GM18868 (cell line): ENCODE measurements around the gene PSMD3.

Source experiments
- ATAC-seq: cut with Tn5 transposase; IDR thresholded peaks from one replicate; pipeline ENCODE4 v1.9.1; 2021; ENCODE audit warnings: mild to moderate bottlenecking, moderate library complexity; ENCODE audit not compliant: unreplicated experiment

PSMD3 gene

DNA sequence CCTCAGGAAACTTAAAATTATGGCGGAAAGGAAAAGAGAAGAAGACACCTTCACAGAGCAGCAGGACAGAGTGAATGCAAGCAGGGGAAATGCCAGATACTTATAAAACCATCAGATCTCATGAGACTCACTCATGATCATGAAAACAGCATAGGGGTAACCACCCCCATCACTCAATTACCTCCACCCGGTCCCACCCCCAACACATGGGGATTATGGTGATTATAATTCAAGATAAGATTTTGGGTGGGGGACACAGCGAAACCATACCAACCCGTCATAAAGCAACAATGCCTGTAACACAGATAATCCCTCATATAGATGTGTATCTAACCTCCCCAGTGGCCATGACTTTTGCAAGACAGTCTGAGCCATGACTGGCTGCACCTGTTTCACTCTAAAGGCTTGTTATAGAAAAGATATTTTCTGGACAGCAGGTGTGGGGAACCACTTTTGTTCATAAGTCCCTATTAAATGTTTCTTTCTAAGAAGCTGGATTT lies 24.8 kb upstream of the PSMD3 start:
- no peak for ATAC-seq

DNA sequence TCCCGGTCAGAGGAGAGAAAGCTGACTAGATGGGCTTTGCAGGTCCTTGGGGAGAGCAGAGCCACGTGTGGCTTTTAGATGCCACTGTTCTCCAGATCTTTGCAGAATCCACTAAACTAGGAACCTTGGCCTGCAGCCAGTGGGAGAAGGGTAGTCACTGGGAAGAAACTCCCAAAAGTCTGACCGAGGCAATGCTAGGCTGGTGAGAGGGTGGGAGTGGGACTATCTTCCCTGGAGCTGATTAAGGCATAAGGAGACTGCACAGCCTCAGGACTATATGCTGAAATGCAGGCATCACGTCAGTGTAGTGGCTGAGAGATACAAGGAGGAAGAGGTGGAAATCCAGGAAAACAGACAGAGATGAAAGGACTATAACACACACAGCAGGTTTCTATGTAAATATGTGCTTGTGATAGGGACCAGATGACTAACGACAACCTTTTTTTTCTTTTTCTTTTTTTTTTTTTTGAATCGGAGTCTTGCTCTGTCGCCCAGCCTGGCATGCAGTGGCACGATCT lies 20.0 kb upstream of the PSMD3 start:
- no peak for ATAC-seq

DNA sequence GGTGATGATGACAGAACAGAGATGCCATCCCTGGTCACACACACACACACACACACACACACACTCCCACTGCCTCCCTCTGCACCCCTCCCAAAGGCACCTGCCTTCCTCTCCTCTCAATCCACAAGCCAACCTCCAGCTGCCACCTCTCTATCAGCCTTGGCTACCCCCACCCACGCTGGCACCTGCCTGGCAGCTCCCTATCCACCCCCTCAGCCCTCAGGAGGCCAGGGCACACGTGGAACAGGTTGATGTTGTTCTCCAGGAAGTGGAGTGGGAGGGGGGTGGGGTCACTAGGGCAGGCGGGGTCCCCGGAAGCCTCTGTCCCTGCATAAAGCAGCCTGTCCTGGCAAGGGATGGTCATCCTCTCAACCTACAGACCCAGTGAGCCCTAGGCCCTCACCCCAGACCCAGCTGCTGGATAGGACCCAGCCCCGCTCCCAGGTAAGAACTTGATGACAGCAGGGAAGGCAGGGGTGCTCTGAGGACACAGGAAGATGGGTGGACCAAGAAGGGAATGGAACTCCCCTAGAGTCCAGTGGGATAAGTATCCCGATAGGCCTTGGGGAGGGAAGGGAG lies 17.9 kb upstream of the PSMD3 start, which contains the start of gene GSDMA:
Gene GSDMA (plus strand): TSS at position 363 of the 579 bp plus-strand sequence. CDS start 2,684 bp downstream, outside the sequence.
- ATAC-seq, result no peak

DNA sequence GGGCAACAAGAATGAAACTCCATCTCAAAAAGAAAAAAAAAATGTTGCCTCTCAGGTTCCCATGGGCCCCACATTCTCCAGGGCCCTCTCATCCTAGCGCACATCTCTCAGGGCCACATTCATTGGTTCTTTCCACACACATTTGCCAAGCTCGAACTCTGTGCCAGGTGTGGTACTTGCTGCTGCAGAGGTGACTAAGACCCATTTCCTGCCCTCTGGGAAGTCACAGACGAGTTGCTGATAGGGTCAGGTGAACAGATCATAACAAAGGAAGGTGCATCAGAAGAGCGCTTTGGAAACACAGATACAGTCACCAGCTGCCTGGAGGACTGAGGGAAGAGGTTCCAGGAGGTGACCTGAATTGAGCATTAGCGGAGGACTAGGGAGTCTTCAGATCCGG lies 16.8 kb upstream of the PSMD3 start:
- no peak for ATAC-seq

DNA sequence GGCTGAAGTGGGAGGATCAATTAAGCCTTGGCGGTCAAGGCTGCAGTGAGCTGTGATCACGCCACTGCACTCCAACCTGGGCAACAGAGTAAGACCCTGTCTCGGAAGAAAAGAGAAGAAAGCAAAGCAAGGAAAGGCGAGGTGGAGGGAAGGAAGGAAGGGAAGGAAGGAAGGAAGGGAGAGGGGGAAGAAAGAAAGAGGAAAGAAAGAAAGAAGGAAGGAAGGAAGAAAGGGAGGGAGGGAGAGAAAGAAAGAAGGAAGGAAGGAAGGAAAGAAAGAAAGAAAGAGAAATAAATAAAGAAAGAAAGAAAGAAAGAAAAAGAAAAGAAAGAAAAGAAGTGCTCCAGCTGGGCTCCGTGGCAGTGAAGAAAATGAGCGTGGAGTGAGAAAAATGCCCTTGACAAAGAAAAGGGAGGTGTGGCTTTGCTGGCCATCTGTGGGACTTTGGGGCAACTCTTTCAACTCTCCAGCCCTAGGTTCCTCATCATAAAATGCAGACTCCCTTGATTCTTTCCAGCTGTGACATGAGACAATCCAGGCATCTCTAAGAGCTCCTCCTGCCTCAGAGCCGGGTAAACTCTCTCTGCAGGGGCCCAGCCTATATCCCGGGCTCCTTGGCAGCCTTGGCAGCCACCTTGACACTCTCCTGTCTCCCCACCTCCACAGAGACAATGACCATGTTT lies 15.4 kb upstream of the PSMD3 start:
- no peak for ATAC-seq

DNA sequence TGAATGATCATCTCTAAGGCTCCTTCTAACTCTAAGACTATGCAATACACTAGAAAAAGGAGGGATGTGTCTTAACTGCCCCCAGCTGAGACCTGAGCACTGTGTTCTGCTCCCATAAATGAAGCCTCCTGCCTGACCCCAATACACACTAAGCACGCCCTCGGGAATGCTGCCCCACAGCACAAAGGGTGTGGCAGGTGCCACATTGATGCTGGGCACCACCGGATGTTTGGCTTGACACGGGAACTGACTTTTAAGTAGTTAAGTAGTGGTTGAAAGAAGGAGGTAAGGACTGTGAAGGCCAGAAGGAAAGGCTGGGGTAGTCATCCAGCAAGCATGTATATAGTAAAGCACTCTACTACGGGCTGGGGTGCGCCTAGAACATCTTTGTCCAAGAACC lies 13.8 kb upstream of the PSMD3 start:
- no peak for ATAC-seq

DNA sequence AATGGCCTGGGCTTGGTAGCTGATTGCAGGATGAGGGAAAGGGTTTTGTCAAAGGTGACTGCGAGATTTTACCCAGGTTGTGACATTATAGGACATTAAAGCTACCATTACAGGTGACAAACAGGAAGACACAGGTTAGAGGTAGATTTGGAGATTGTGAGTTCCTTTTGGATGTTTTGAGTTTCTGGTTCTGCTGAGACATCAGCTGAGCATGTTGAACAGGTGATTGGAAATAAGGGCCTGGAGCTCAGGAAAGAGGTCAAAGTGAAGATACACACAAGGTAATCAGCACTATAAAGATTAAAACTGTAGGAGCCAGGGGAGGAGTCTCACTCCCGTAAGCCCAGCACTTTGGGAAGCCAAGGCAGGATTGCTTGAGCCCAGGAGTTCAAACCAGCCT lies 11.8 kb upstream of the PSMD3 start:
- ATAC-seq, result no peak

DNA sequence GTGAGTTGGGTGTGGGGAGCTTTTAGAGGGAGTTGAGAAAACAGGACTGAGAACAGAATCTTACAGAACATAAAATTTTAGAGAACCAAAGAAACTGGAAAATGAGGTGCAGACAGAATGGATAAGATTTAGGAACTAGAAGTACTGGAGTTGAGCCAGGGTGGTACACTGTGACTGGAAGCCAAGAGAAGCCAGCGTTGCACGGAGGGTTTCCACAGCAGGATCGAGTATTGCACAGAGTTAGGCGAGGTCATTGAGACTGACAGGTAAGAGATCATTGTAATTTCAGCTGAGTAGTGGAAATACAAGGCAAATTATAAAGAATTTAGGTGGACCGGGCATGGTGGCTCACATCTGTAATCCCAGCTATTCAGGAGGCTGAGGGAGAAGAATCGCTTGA lies 11.2 kb upstream of the PSMD3 start:
- ATAC-seq, result no peak

DNA sequence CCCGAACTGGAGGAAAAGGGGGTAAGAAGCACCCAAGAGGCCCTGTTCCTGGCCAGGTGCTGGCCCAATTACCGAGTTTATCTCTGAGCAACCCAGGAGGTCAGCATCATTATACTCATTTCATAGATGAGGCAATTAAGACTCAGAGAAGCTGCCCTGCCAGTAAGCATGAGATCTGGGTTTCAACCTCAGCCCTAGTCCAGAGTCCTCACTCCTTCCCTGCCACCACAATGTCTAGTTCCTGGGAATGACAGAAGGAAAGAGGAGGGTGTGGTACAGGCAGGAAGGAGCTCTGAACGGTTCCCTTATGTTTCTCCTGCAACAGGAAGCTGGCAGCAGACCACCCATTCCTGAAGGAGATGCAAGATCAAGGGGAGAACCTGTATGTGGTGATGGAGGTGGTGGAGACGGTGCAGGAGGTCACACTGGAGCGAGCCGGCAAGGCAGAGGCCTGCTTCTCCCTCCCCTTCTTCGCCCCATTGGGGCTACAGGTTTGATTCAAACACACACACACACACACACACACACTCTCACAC lies 10.4 kb upstream of the PSMD3 start:
- no peak for ATAC-seq

DNA sequence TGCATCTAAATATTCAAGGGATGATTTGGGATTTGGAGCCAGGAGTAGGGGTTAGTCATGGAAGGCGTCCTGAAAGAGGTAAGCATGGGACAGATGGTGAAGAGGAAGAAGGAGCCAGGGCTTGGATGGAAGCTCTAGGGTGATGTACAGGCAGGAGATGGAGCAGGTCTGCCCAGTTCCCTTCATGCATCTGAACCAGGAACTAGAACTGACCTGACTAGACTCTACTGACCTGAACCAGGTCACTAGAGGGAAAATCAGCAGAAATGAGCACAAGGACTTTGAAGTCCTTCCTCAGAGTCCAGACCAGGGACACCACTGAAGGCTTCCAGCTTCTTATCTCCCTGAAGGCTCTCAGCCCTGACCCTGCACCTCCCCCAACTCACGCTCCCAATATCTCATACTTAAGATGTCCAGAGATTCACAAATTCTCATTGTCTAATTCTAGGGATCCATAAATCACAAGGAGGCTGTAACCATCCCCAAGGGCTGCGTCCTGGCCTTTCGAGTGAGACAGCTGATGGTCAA lies 9.5 kb upstream of the PSMD3 start:
- ATAC-seq, result no peak

DNA sequence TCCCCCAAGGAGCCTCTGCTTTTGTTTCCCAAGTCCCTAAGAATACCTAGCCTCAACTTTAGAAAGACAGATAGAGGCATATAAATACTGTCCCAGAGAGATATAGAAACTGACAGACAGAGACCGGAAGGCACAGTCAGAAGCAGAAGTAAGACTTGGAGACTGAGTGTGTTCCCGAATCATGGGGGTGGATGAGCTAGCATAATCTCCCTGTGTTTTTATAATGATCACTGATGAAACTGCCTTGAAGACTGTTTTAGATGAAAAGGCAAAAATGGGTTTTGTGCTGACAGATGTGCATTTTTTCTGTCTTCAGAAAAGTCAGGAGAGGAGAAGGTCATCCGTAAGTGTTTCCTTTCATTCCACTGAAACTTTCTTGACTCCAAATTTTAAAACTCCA lies 8.3 kb upstream of the PSMD3 start:
- ATAC-seq, result no peak

DNA sequence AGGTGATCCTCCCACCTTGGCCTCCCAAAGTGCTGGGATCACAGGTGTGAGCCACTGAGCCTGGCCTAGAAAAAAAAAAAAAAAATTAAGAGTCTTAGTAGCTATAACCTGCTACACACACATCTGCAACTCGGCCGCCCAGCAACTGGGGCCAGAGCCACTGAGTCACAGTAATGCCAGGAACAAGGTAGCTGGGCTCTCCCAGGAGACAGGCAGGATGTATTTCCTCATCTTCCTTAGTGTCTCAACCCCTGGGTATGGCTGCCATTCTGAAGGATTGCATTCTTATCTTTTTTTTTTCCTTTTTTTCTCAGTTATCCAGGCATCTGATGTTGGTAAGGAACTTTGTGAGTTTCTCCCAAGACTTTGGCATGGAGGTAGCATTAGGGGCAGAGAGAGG lies 7.1 kb upstream of the PSMD3 start:
- no peak for ATAC-seq

DNA sequence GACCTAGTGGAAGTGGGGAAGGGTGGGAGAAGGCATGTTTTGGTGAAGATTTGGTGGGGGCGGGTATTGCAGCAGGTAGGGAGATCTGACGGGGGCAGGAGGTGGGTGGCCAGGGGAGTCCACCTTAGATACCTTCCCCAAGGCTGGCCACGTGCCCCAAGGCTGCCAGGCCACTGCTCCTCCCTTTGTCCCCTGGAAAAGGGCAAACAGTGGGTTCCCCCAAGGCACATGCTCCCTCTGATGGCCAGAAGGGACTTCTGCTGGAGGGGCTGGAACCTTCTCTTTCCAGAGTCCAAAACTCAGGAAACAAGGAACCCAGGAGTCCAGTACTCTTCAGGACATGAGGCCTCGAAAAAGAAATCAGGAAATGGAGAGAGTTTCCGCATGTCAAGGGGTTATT lies 6.2 kb upstream of the PSMD3 start:
- no peak for ATAC-seq

DNA sequence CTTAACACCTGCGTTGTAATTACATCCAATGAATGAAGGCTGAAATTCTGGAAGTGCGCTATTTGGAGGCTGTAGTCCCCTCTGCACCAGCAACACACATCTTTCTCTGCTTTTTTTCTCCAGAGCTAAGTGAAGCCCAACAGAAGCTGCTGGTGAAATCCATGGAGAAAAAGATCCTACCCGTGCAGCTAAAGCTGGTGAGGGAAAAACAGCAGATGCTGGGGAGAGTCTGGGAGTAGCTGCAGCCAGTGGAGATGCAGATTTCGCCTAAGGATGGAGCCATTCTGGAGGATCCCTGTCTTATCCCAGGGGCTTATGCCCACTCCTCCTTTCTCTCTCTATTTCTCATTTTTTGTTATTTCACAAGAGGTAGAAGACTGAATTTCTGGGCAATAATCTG lies 4.8 kb upstream of the PSMD3 start:
- ATAC-seq, result no peak

DNA sequence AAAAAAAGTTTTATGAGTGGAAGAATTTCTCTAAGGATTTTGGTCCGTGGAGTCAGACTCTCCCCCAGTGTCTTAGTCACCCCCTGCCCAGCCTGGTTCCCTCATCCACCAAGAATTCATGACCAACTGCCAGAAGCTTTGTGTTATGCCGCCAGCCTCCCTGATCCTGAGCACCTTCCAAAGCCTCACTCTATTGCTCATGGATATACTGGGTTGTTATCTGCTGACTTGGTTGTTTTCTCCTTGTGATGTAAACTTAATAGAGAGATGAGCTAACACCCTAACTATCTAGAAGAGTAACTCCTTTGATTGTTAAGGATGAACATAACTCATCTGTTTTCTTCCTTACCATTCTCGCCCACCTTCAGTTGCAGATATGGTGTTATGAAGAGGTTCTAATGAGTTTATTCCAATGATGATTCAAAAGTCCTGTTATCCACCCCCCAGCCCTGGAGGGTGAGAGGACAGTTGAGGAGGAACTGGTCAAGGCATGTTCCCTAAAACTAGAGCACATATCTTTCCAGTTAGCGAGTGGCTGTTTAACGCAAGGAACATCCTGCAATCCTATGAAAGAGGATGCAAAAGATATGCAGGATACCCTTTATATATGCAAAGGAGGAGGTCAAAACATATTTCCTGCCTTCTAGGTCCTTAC lies 1.5 kb upstream of the PSMD3 start:
- ATAC-seq, result no peak

DNA sequence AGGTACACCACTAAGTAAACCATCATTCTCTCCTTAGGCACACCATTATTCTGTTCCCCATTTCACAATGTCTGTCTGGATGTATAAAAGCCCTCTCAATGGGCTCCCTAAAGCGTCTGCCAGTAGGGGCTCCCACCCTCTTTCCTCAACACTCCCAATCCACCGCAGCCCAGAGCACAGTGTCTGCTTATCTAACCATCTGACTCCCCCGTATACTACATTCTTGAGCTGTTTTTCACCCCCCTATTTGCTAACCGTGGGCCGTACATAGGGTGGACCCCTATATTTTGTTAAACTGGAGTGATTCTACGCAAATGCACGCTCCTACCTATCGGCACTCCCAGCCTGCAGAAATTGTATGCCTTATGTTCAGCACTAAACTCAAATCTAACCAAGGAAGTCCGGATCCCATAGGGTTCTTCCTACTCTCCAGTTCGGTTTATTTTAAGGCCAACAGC lies 685 bp upstream of the PSMD3 start:
- peak; percentile 19 for ATAC-seq

DNA sequence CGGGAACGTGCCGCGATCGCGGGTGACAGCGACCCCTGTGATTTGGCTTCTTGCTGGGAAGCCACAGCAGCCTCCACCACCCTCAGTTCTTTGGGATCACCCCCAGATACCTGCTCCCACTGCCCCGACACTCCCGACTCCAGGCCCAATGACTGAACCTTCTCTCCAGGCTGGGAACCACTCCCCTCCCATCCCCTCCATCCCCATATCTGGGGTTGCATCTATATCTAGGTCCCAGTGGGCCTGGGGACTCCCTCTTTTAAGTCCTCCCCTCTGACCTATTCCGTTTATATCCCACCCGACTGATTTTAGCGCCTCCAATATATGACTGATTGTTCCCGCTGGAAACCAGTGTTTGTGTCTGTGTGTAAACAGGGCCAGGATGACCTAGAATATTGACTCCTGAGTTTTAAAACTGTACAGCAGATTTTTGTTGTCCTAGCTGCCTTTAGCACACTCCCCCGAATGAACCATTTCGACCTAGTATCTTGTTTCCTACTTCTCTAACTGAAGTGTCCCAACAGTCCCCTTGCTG lies 667 bp downstream of the PSMD3 start:
- ATAC-seq, result no peak

DNA sequence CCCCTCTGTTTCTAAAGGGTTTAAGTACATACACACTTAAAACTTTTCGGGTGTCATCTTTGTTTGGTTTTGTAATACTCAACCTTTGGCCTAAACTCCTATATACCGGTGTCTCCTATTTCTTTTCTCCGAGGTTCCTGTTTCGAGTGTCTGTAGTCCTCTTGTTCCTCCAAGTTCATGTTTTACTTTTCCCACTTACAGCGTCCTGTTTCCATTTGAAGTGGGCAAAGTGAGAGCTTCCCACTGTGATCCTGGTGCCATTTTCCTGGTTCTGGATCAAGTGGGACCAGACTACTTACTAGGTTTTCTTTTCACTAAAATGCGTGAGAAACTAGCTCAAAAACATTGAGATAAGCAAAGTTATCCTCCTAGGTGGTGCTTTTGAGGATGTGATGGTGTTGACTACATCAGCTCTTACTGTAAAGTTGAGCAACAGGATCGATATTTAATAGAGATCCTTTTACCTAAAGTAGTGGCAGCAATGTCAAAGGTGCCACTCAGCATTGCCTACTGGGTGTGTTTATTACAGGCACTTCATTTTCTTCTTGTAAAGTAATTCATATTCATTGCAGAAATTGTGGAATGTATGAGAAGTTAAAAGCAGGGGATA lies 1.3 kb downstream of the PSMD3 start:
- ATAC-seq, result no peak

DNA sequence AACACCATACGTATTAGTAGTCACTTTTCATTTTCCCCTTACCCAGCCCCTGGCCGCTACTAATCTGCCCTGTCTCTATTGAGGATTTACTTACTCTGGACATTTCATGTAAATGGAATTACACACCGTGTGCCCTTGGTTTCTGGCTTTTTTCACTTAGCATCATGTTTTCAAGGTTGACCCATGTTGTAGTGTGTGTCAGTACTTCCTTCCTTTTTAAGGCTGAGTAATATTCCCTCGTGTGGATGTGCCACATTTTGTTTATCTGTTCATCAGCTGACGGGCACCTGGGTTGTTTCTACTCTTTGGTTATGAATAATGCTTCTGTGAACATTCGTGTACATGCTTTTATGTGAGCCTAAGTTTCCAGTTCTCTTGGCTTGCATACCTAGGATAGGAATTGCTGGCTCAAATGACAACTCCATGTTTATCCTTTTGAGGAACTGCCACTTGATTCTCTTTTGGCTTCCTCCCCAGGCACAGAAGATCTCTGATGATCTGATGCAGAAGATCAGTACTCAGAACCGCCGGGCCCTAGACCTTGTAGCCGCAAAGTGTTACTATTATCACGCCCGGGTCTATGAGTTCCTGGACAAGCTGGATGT lies 7.7 kb downstream of the PSMD3 start:
- no peak for ATAC-seq

DNA sequence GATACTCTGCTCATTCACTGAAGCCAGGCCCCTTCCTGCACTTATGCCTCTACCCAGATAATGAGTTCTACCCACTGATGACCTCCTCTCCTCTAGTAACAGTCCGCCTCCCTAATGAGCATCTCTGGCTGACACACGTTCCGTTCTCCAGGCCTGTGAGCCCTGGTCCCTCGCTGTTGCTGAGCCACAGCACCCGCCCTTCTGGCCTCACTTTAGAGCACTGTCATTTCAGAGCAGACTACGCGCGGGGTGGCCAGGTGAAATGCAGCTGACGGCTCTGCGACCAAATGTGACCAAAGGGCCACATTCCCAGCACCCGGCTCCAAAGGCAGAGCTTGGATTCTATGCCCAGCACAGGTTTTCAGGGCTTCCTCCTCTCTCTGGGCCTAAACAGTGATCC lies 13.8 kb downstream of the PSMD3 start:
- no peak for ATAC-seq
